Measurements from ENCODE around the gene ALDH16A1.

ALDH16A1 gene

GRCh38 chr19:49419173-49419572, 33.9 kb upstream of the ALDH16A1 start:
- no peak for TF ChIP-seq CTCF (conservative IDR thresholded peaks at IDR 0.05; ENCODE audit: low read length)
- DNase-seq (ENCODE audit: low read depth) = no peak
- H3K4me3 ChIP-seq (ENCODE audit: low read length) = no peak overlapping the region

DNA sequence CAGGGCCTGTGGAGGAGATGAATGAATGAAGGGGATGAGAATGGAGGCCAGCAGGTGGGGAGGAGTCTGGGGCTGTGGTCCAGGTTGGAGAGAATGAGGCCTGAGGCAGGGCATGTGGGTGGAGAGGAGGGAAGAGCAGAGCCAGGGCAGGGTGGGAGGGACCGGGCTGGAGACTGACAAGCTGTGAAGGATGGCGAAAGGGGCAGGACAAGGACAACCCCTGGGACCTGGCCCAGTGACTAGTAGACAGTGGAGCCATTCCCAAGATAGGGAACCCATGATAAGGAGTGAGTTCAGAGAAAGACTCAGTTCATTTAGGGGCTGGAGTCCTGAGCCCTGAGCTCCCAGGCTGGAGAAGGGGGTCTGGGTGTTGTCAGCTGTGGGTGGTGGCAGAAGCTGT, 32.8 kb upstream of the ALDH16A1 start:
- TF ChIP-seq CTCF (conservative IDR thresholded peaks at IDR 0.05; ENCODE audit: low read length) = no peak
- DNase-seq (ENCODE audit: low read depth) = no peak
- H3K4me3 ChIP-seq (ENCODE audit: low read length) = no peak overlapping the region

- H3K4me3 ChIP-seq (ENCODE audit: low read length) = no peak overlapping the region
- peak; percentile 43 for DNase-seq (ENCODE audit: low read depth)
- TF ChIP-seq CTCF (conservative IDR thresholded peaks at IDR 0.05; ENCODE audit: low read length) = no peak
Measured at GRCh38 chr19:49421039-49421877, 31.8 kb upstream of the ALDH16A1 start.

GRCh38 chr19:49421878-49422202, 31.2 kb upstream of the ALDH16A1 start:
- no peak for DNase-seq (ENCODE audit: low read depth)
- no peak overlapping the region for H3K4me3 ChIP-seq (ENCODE audit: low read length)
- TF ChIP-seq CTCF (conservative IDR thresholded peaks at IDR 0.05; ENCODE audit: low read length) = no peak

DNA sequence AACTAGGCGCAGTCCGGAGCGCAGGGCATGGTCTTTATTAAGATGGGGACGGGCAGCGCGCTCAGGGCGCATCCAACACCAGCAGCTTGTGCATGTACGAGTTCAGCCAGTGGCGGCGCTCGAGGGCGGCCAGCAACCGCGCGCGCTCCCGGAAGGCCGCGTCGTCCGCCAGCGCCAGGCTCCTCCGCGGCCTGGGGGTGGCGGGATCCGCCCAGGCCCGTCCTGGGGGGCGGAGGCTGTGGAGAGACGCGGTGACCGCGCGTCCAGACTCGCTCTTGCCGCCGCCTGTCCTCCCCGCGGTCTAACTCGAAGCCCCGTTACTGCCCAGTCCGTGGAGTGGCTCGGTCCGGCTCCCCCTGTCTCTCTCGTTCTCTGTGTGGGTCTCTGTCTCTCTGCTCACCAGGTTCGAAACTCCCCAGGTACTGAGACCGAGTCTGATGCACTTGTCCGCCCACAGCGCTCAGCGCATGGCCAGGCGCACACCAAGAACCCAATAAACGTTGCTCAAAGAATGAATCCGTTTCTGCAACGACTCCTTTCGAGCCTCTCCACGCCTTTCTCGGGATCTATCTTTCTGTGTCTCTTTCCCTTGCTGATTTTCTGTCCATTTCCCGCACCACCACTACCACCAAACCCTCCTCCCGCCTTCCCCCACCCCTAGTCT, 30.5 kb upstream of the ALDH16A1 start:
- DNase-seq (ENCODE audit: low read depth) = no peak
- no peak overlapping the region for H3K4me3 ChIP-seq (ENCODE audit: low read length)
- peak; percentile 21 for TF ChIP-seq CTCF (conservative IDR thresholded peaks at IDR 0.05; ENCODE audit: low read length)

GRCh38 chr19:49423071-49423984, 29.7 kb upstream of the ALDH16A1 start, which contains the start of gene PTH2:
Gene PTH2, minus strand, starts transcription at chr19:49423441. Its CDS starts 102 bp downstream, at chr19:49423339.
- no peak for DNase-seq (ENCODE audit: low read depth)
- no peak within 1 kb of the TSS for H3K4me3 ChIP-seq (ENCODE audit: low read length)
- no peak for TF ChIP-seq CTCF (conservative IDR thresholded peaks at IDR 0.05; ENCODE audit: low read length)

Data from AG10803 (cell line).